ENCODE data around the gene FLNA.
A peak's percentile ranks its signal among the peaks of the same experiment; 100 is the strongest.

DNA sequence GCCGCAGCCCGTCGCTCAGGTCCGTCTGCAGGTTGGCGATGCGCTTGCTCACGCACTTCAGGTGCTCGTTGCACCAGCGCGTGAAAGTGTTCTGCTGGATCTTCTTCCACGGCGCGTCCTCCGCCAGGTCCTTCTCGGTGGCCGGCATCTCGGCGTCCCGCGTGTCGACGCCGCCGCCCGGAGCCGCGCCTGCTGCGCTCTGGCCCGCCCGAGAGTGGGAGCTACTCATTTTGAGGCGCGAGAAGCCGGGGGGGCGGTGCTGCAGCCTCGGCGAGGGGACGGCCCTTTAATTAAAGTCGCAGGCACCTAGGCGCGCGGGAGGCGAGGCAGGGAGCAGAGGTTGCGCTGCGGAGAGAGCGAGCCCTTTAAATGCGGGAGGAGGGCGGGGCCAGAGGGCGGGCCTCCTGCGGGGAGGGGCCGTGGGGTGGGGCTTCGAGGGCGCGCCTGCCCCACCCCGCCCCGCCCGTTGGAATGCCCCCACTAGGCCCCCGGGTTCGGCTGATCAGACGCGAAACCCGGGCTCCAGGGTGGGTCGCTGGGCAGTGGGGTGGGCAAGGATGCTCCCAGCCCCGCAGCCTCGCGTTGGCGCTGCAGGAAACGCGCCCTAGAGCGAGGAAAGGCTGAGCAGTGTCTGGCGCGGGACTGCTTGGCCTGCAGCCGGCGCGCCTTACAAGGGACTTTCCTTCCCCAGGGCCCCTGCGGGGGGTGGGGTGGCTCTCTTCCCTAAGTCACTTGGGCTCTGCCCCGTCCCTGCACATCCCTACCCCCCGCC is 3.2 kb downstream of the FLNA start:
- TF ChIP-seq REST (IDR thresholded peaks at IDR 0.05; ENCODE audit: low read depth) (no peak), RAD21 (IDR thresholded peaks at IDR 0.05; ENCODE audit: low read depth) (no peak), CREB1 (IDR thresholded peaks at IDR 0.05; ENCODE audit: low read depth) (no peak), YY1 (IDR thresholded peaks at IDR 0.05; ENCODE audit: low read depth) (peak; percentile 56; the same call in 1 of the 2 replicates), USF1 (IDR thresholded peaks at IDR 0.05) (no peak), EP300 (IDR thresholded peaks at IDR 0.05; ENCODE audit: borderline replicate concordance) (no peak), TCF12 (IDR thresholded peaks at IDR 0.05; ENCODE audit: low read depth) (peak; percentile 28; the same call in 1 of the 2 replicates), MAX (IDR thresholded peaks at IDR 0.05) (peak; percentile 99), ZBTB7A (IDR thresholded peaks at IDR 0.05; ENCODE audit: low read depth) (no peak)

All from Ishikawa (cell line).